OCI-LY3 (cell line): Measurements from ENCODE around the gene ANKS1A.

Source experiments
- EZH2phosphoT487 ChIP-seq: fragments of 200-600 bp; shearing (Covaris generic); IDR thresholded peaks from 2 replicates; pipeline ENCODE4 v1.6.1; 2018; ENCODE audit warnings: antibody characterized with exemption, mixed run types, low read depth
- TF ChIP-seq, protein P1 (sequence below): fragments of 200-600, 300-600 bp; sonication (generic); IDR thresholded peaks from 2 replicates; pipeline ENCODE4 v1.5.1; 2014; ENCODE audit warnings: antibody characterized with exemption, low read length, low read depth

- TF ChIP-seq, protein P1, sequence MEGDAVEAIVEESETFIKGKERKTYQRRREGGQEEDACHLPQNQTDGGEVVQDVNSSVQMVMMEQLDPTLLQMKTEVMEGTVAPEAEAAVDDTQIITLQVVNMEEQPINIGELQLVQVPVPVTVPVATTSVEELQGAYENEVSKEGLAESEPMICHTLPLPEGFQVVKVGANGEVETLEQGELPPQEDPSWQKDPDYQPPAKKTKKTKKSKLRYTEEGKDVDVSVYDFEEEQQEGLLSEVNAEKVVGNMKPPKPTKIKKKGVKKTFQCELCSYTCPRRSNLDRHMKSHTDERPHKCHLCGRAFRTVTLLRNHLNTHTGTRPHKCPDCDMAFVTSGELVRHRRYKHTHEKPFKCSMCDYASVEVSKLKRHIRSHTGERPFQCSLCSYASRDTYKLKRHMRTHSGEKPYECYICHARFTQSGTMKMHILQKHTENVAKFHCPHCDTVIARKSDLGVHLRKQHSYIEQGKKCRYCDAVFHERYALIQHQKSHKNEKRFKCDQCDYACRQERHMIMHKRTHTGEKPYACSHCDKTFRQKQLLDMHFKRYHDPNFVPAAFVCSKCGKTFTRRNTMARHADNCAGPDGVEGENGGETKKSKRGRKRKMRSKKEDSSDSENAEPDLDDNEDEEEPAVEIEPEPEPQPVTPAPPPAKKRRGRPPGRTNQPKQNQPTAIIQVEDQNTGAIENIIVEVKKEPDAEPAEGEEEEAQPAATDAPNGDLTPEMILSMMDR = peak; percentile 53
- no peak for TF ChIP-seq EZH2phosphoT487
These were observed 93.4 kb downstream of the ANKS1A start for GRCh38 chr6:34982424-34982852.
